Measurements from ENCODE around the gene LARGE1.
"Not testable (repeated sequence)": the region's sequence is repeated elsewhere in the genome, so short reads cannot be mapped to it uniquely, and the experiment has no call there.

LARGE1 gene

GRCh38 chr22:33397381-33397907 is 522.8 kb downstream of the LARGE1 start:
- DNase-seq, result no peak

GRCh38 chr22:33393432-33393831 is 526.8 kb downstream of the LARGE1 start:
- DNase-seq, result no peak

- DNase-seq, result no peak
Observed at GRCh38 chr22:33391298-33391697, 529.0 kb downstream of the LARGE1 start.

- no peak for DNase-seq
Observed at GRCh38 chr22:33389936-33390335, 530.3 kb downstream of the LARGE1 start.

GRCh38 chr22:33386270-33386669 is 534.0 kb downstream of the LARGE1 start:
- DNase-seq, result no peak

GRCh38 chr22:33385611-33386010 is 534.7 kb downstream of the LARGE1 start:
- no peak for DNase-seq

- no peak for DNase-seq
Observed at GRCh38 chr22:33382436-33382835, 537.8 kb downstream of the LARGE1 start.

GRCh38 chr22:33381531-33382406 is 538.5 kb downstream of the LARGE1 start:
- no peak for DNase-seq

GRCh38 chr22:33380789-33381530 is 539.3 kb downstream of the LARGE1 start:
- DNase-seq, result no peak

- no peak for DNase-seq
Observed at GRCh38 chr22:33379836-33380235, 540.4 kb downstream of the LARGE1 start.

- DNase-seq, result no peak
Observed at GRCh38 chr22:33372875-33373274, 547.4 kb downstream of the LARGE1 start.

GRCh38 chr22:33363256-33363655 is 557.0 kb downstream of the LARGE1 start:
- DNase-seq, result not testable (repeated sequence)

GRCh38 chr22:33362702-33363101 is 557.6 kb downstream of the LARGE1 start:
- DNase-seq, result no peak

GRCh38 chr22:33361581-33361980 is 558.7 kb downstream of the LARGE1 start:
- DNase-seq, result no peak

- peak; percentile 71 for DNase-seq
Observed at GRCh38 chr22:33357981-33358399, 562.3 kb downstream of the LARGE1 start.

- no peak for DNase-seq
Observed at GRCh38 chr22:33354928-33355327, 565.3 kb downstream of the LARGE1 start.

- DNase-seq, result no peak
Observed at GRCh38 chr22:33353502-33353901, 566.8 kb downstream of the LARGE1 start.

- no peak for DNase-seq
Observed at GRCh38 chr22:33352768-33353167, 567.5 kb downstream of the LARGE1 start.

- DNase-seq, result no peak
Observed at GRCh38 chr22:33350961-33351360, 569.3 kb downstream of the LARGE1 start.

GRCh38 chr22:33350491-33350890 is 569.8 kb downstream of the LARGE1 start:
- DNase-seq, result no peak

- DNase-seq, result no peak
Observed at GRCh38 chr22:33347002-33347401, 573.3 kb downstream of the LARGE1 start.

GRCh38 chr22:33341611-33342010 is 578.7 kb downstream of the LARGE1 start:
- DNase-seq, result no peak

GRCh38 chr22:33337524-33337923 is 582.8 kb downstream of the LARGE1 start:
- no peak for DNase-seq

Measured in NCI-H1436 (cell line).